Nephron (organoid): ENCODE measurements around the gene ARID1B.
A peak's percentile ranks its signal among the peaks of the same experiment; 100 is the strongest.

Experiments used
- H3K27ac Mint-ChIP-seq, 3 experiments: 2 replicates each; pipeline ENCODE4 v1.8.0; 2020; ENCODE audit warnings: mixed read lengths in 3 of 3, mild to moderate bottlenecking in 2 of 3, moderate library complexity in 1 of 3
- H3K27me3 Mint-ChIP-seq: 2 replicates; pipeline ENCODE4 v1.8.0; 2021; ENCODE audit warnings: low read depth, mild to moderate bottlenecking, moderate library complexity, mixed read lengths
- H3K36me3 Mint-ChIP-seq: 2 replicates; pipeline ENCODE4 v1.8.0; 2020; ENCODE audit warnings: low read depth, mixed read lengths
- H3K4me1 Mint-ChIP-seq: 2 replicates; pipeline ENCODE4 v1.8.0; 2020; ENCODE audit warnings: mixed read lengths
- H3K4me3 Mint-ChIP-seq, 3 experiments: 2 replicates each; pipeline ENCODE4 v1.8.0; 2020; ENCODE audit warnings: mild to moderate bottlenecking in 3 of 3, mixed read lengths in 3 of 3, moderate library complexity in 2 of 3
- H3K9me3 Mint-ChIP-seq: 2 replicates; pipeline ENCODE4 v1.8.0; 2020; ENCODE audit warnings: mixed read lengths
- CTCF ChIP-seq, 3 experiments: fragments of 200-600 bp; sonication (generic); IDR thresholded peaks; one replicate each; pipeline ENCODE4 v1.5.0; 2021; ENCODE audit warnings: antibody characterized with exemption in 3 of 3; ENCODE audit not compliant: unreplicated experiment in 3 of 3

Gene ARID1B

GRCh38 chr6:157168471-157168870 lies 391.3 kb downstream of the ARID1B start:
- Mint-ChIP-seq H3K9me3 (no peaks in the 10 kb centered on the region), H3K36me3 (peaks cover 40% of the 10 kb centered on the region), H3K27me3 (no peaks in the 10 kb centered on the region), H3K4me3 (no peak overlapping the region), H3K27ac (peak overlapping the region; percentile 33 to 79 (median 34)), H3K4me1 (peaks cover 48% of the 10 kb centered on the region)
- TF ChIP-seq CTCF (IDR thresholded peaks at IDR 0.05; ENCODE audit: unreplicated experiment in 3 of 3), result no peak

GRCh38 chr6:157169226-157169625 lies 392.0 kb downstream of the ARID1B start:
- H3K27me3 Mint-ChIP-seq, result no peaks in the 10 kb centered on the region
- no peak for TF ChIP-seq CTCF (IDR thresholded peaks at IDR 0.05; ENCODE audit: unreplicated experiment in 3 of 3)
- H3K4me1 Mint-ChIP-seq, result peaks cover 54% of the 10 kb centered on the region
- H3K9me3 Mint-ChIP-seq, result no peaks in the 10 kb centered on the region
- H3K27ac Mint-ChIP-seq, result peak overlapping the region; percentile 21 to 79 (median 42)
- peaks cover 41% of the 10 kb centered on the region for H3K36me3 Mint-ChIP-seq
- peak overlapping the region in 1 of 3 experiments; percentile 22 for H3K4me3 Mint-ChIP-seq

- H3K27ac Mint-ChIP-seq, result peak overlapping the region; percentile 34 to 79 (median 42)
- TF ChIP-seq CTCF (IDR thresholded peaks at IDR 0.05; ENCODE audit: unreplicated experiment in 3 of 3), result no peak
- H3K36me3 Mint-ChIP-seq, result peaks cover 40% of the 10 kb centered on the region
- H3K27me3 Mint-ChIP-seq, result no peaks in the 10 kb centered on the region
- no peak overlapping the region for H3K4me3 Mint-ChIP-seq
- no peaks in the 10 kb centered on the region for H3K9me3 Mint-ChIP-seq
- H3K4me1 Mint-ChIP-seq, result peaks cover 57% of the 10 kb centered on the region
Measured at GRCh38 chr6:157169656-157170055, 392.5 kb downstream of the ARID1B start.

GRCh38 chr6:157170535-157170934 lies 393.4 kb downstream of the ARID1B start:
- Mint-ChIP-seq H3K4me1 (peaks cover 57% of the 10 kb centered on the region), H3K4me3 (no peak overlapping the region), H3K36me3 (peaks cover 39% of the 10 kb centered on the region), H3K27ac (peak overlapping the region in 2 of 3 experiments; percentile 37 to 43), H3K9me3 (no peaks in the 10 kb centered on the region), H3K27me3 (no peaks in the 10 kb centered on the region)
- no peak for TF ChIP-seq CTCF (IDR thresholded peaks at IDR 0.05; ENCODE audit: unreplicated experiment in 3 of 3)

GRCh38 chr6:157171801-157172200 lies 394.6 kb downstream of the ARID1B start:
- H3K4me3 Mint-ChIP-seq, result no peak overlapping the region
- H3K27me3 Mint-ChIP-seq, result no peaks in the 10 kb centered on the region
- peaks cover 57% of the 10 kb centered on the region for H3K4me1 Mint-ChIP-seq
- no peak overlapping the region for H3K27ac Mint-ChIP-seq
- peaks cover 34% of the 10 kb centered on the region for H3K36me3 Mint-ChIP-seq
- TF ChIP-seq CTCF (IDR thresholded peaks at IDR 0.05; ENCODE audit: unreplicated experiment in 3 of 3), result no peak
- H3K9me3 Mint-ChIP-seq, result no peaks in the 10 kb centered on the region

- no peak for TF ChIP-seq CTCF (IDR thresholded peaks at IDR 0.05; ENCODE audit: unreplicated experiment in 3 of 3)
- no peak overlapping the region for H3K4me3 Mint-ChIP-seq
- H3K27me3 Mint-ChIP-seq, result no peaks in the 10 kb centered on the region
- H3K4me1 Mint-ChIP-seq, result peaks cover 57% of the 10 kb centered on the region
- peaks cover 30% of the 10 kb centered on the region for H3K36me3 Mint-ChIP-seq
- no peak overlapping the region for H3K27ac Mint-ChIP-seq
- H3K9me3 Mint-ChIP-seq, result no peaks in the 10 kb centered on the region
Measured at GRCh38 chr6:157172231-157172701, 395.1 kb downstream of the ARID1B start.
